Activated naive CD4-positive, alpha-beta T cell treated with anti-CD3 and anti-CD28 coated beads, Interleukin-2, amount 10 ng/mL, durations not matched to agents 7 days and 5 days (primary cell): ENCODE measurements around the gene UBXN6.

ENCODE experiments used
- CTCF ChIA-PET: fragments of 350-600 bp; sonication (Branson Sonifier 250); formaldehyde crosslinking; loops from one replicate; lab custom pipeline; 2021; ENCODE audit warnings: antibody characterized with exemption; lab: Charles Lee
- DNase-seq: peaks from one replicate; pipeline ENCODE4 v3.0.0-alpha.2; 2020
- H3K27ac Mint-ChIP-seq: one replicate; pipeline ENCODE4 v1.8.0; 2021; ENCODE audit warnings: mild to moderate bottlenecking, moderate library complexity, mixed read lengths
- H3K27me3 Mint-ChIP-seq: one replicate; pipeline ENCODE4 v1.8.0; 2021; ENCODE audit warnings: mild to moderate bottlenecking, mixed read lengths
- H3K36me3 Mint-ChIP-seq: one replicate; pipeline ENCODE4 v1.8.0; 2021; ENCODE audit warnings: mixed read lengths
- H3K4me1 Mint-ChIP-seq: one replicate; pipeline ENCODE4 v1.8.0; 2021; ENCODE audit warnings: mixed read lengths
- H3K4me3 Mint-ChIP-seq: one replicate; pipeline ENCODE4 v1.8.0; 2021; ENCODE audit warnings: mild to moderate bottlenecking, moderate library complexity, mixed read lengths
- H3K9me3 Mint-ChIP-seq: one replicate; pipeline ENCODE4 v1.8.0; 2021; ENCODE audit warnings: mixed read lengths

UBXN6 gene

DNA sequence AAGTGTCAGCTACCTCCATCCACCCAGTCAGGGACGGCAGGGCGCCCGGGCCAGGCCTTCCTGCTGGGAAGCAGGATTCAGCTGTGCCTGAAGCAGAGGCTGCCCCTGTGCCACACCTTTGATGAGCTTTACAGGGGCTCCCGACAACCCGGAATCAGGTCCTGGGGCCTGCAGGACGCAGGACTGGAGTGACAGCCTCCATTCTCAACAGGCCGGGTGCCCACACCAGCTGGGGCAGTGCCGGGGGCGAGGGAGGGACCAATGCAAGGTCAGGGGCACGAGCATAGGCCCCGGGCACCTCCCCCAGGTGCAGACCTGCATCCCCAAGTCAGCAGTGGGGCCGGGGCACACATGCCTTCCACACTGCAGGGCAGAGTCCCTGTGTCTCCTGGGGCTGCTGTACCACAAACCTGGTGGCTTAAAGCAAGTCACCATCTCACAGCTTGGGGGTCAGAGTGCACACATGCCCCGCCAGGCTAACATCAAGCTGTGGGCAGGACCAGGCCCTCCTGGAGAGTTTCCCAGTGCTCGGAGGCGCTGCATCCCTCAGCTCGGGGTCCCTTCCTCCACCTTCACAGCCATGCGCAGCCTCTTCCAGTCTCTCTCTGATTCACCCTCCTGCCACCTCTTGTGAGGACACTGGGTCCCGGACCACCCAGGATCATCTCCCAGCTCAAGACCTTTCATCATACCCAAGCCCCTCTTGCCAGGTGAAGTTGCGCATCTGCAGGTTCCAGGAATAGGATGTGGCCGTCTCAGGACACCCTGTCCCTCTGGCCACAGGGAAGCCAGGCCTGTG lies 13.4 kb downstream of the UBXN6 start:
- peaks cover 2% of the 10 kb centered on the region for H3K4me1 Mint-ChIP-seq
- H3K9me3 Mint-ChIP-seq: no peaks in the 10 kb centered on the region
- peaks cover 27% of the 10 kb centered on the region for H3K36me3 Mint-ChIP-seq
- no peaks in the 10 kb centered on the region for H3K27me3 Mint-ChIP-seq
- no peak overlapping the region for H3K4me3 Mint-ChIP-seq
- H3K27ac Mint-ChIP-seq: no peak overlapping the region
- no peak for DNase-seq
- CTCF ChIA-PET: interaction anchor here (0.7 to 1.0 kb wide), 2 partner anchors 30 to 35 kb away, joined by 3 read pairs; no protein-coding TSS in a partner anchor

GRCh38 chr19:4443188-4443587 lies 14.4 kb downstream of the UBXN6 start:
- Mint-ChIP-seq H3K9me3 (no peaks in the 10 kb centered on the region), H3K27ac (no peak overlapping the region), H3K4me3 (no peak overlapping the region), H3K27me3 (no peaks in the 10 kb centered on the region), H3K4me1 (peaks cover 2% of the 10 kb centered on the region), H3K36me3 (peaks cover 23% of the 10 kb centered on the region)
- CTCF ChIA-PET: no interaction called here
- DNase-seq: no peak

DNA sequence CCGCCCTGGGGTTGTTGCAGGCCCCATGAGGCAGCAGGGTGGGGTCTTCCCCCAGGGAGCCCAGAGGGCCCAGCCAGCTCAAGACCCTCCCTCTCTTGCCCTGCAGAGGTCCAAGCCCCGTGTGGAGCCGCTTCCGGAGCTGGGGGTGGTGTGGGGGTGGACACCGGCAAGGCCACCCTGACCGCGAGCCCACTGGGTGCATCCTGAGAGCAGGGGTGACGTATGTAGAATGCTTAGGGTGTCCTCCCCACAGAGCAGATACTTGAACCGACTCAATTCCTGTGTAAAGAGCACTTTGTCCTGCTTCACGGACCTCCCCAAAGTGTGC lies 14.8 kb downstream of the UBXN6 start:
- H3K4me1 Mint-ChIP-seq: peaks cover 2% of the 10 kb centered on the region
- DNase-seq: no peak
- H3K9me3 Mint-ChIP-seq: no peaks in the 10 kb centered on the region
- no peaks in the 10 kb centered on the region for H3K27me3 Mint-ChIP-seq
- CTCF ChIA-PET: no interaction called here
- no peak overlapping the region for H3K4me3 Mint-ChIP-seq
- H3K36me3 Mint-ChIP-seq: peaks cover 26% of the 10 kb centered on the region
- no peak overlapping the region for H3K27ac Mint-ChIP-seq

GRCh38 chr19:4441994-4442818 lies 15.4 kb downstream of the UBXN6 start:
- peaks cover 2% of the 10 kb centered on the region for H3K4me1 Mint-ChIP-seq
- CTCF ChIA-PET: no interaction called here
- peaks cover 27% of the 10 kb centered on the region for H3K36me3 Mint-ChIP-seq
- no peak overlapping the region for H3K4me3 Mint-ChIP-seq
- no peaks in the 10 kb centered on the region for H3K9me3 Mint-ChIP-seq
- no peaks in the 10 kb centered on the region for H3K27me3 Mint-ChIP-seq
- no peak for DNase-seq
- H3K27ac Mint-ChIP-seq: peak overlapping the region; percentile 87

DNA sequence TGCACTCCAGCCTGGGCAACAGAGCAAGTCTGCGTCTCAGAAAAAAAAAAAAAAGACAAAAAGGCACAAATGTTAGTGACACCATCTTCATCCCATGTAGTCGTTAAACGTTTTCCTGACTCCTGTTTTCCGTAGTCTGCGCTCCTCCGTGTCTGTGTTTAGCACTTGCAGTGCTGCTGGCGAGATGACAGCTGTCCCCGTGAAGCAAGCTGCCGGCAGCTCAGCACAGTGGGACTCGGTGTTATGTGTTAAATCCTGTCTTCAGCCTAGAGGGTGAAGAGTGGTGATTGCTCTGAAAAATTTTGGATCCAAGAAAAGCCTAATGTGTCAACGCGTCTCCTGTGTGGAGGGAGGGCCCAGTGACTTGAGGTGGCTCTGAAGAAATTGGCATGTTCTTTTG lies 18.4 kb downstream of the UBXN6 start:
- Mint-ChIP-seq H3K4me1 (peaks cover 2% of the 10 kb centered on the region), H3K27me3 (no peaks in the 10 kb centered on the region), H3K9me3 (no peaks in the 10 kb centered on the region), H3K4me3 (no peak overlapping the region), H3K27ac (peak overlapping the region; percentile 33), H3K36me3 (peaks cover 27% of the 10 kb centered on the region)
- CTCF ChIA-PET: no interaction called here
- no peak for DNase-seq

DNA sequence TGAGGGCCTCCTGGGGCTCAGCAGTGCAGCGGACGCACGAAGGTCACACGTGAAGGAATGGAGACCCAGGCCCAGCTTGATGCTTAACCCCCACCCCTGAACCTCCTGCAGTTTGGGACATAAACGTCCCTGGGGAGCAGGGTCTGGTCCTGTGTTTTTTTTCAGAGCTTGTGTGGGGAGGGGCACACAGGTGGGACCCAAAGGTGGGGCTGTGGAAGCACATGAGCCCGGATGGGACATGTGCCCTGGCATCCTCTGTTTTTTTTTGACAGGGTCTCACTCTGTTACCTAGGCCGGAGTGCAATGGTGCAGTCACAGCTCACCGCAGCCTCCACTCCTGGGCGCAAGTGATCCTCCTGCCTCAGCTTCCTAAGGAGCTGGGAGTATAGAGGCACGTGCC lies 20.5 kb downstream of the UBXN6 start:
- H3K36me3 Mint-ChIP-seq: peaks cover 34% of the 10 kb centered on the region
- H3K9me3 Mint-ChIP-seq: no peaks in the 10 kb centered on the region
- CTCF ChIA-PET: interaction anchor here (1.0 kb wide), 1 partner anchor 8 kb away, joined by 3 read pairs; no protein-coding TSS in a partner anchor
- H3K27me3 Mint-ChIP-seq: no peaks in the 10 kb centered on the region
- peaks cover 2% of the 10 kb centered on the region for H3K4me1 Mint-ChIP-seq
- H3K27ac Mint-ChIP-seq: no peak overlapping the region
- H3K4me3 Mint-ChIP-seq: no peak overlapping the region
- no peak for DNase-seq

DNA sequence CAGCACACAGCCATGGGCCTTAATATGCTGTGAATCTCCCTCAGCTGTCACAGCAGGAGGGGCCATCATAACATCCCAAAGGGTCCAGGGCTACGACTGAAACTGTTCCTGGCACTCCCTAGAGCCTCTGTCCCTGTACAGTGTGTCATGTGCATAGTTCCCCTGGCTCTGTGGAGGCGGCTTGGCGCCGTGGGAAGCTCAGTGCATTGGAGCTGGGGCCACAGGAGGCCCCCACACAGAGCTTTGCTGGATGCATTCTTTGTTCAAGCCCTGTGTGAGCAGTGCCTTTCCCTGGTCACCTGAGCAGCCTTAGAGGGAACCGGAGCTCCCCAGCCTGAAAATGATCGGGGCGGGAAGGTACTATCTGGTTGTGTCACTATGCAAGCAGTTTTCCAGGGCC lies 21.4 kb downstream of the UBXN6 start:
- no peaks in the 10 kb centered on the region for H3K9me3 Mint-ChIP-seq
- H3K36me3 Mint-ChIP-seq: peaks cover 39% of the 10 kb centered on the region
- CTCF ChIA-PET: no interaction called here
- H3K4me3 Mint-ChIP-seq: no peak overlapping the region
- H3K4me1 Mint-ChIP-seq: no peaks in the 10 kb centered on the region
- H3K27ac Mint-ChIP-seq: no peak overlapping the region
- H3K27me3 Mint-ChIP-seq: no peaks in the 10 kb centered on the region
- no peak for DNase-seq

DNA sequence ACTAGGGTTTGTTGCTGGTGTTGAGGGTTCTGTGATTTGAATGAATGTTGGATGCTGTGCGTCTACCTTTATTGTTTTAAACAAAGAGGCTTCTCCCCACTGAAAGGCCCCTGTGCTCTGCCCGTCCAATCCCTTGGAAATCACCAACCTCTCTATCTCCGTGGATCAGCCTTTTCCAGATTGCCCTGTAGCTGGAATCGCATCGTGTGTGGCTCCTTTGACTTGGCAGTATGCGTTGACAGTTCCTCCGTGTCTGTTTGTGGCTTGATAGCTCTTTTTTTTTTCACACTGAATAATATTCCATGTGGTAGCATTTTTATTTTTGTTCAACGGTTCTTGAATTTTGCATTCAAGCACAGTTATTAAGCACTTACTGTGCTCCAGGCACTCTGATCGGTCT lies 23.2 kb downstream of the UBXN6 start:
- Mint-ChIP-seq H3K4me3 (no peak overlapping the region), H3K27me3 (no peaks in the 10 kb centered on the region), H3K9me3 (no peaks in the 10 kb centered on the region), H3K36me3 (peaks cover 45% of the 10 kb centered on the region), H3K27ac (no peak overlapping the region), H3K4me1 (no peaks in the 10 kb centered on the region)
- DNase-seq: no peak
- CTCF ChIA-PET: no interaction called here

DNA sequence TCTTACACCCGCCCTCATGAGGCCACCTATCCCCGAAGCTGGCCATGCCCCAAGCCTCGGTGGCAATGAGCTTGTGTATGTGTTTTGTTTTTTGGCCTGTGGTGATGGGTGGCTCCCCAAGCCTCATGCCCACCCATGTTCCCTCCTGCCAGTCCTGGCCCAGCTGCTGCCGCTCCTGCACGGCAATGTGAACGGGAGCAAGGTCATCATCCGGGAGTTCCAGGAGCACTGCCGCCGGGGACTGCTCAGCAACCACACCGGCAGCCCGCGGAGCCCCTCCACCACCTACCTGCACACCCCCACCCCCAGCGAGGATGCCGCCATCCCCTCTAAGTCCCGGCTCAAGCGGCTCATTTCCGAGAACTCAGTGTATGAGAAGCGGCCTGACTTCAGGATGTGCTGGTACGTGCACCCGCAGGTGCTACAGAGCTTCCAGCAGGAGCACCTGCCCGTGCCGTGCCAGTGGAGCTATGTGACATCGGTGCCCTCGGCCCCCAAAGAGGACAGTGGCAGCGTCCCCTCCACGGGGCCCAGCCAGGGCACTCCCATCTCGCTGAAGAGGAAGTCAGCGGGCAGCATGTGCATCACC lies 24.6 kb downstream of the UBXN6 start:
- Mint-ChIP-seq H3K27me3 (no peaks in the 10 kb centered on the region), H3K27ac (no peak overlapping the region), H3K36me3 (peaks cover 48% of the 10 kb centered on the region), H3K9me3 (no peaks in the 10 kb centered on the region), H3K4me1 (no peaks in the 10 kb centered on the region), H3K4me3 (no peak overlapping the region)
- CTCF ChIA-PET: no interaction called here
- no peak for DNase-seq

- H3K9me3 Mint-ChIP-seq: no peaks in the 10 kb centered on the region
- DNase-seq: no peak
- H3K4me1 Mint-ChIP-seq: no peaks in the 10 kb centered on the region
- H3K4me3 Mint-ChIP-seq: no peak overlapping the region
- CTCF ChIA-PET: no interaction called here
- no peaks in the 10 kb centered on the region for H3K27me3 Mint-ChIP-seq
- peaks cover 45% of the 10 kb centered on the region for H3K36me3 Mint-ChIP-seq
- H3K27ac Mint-ChIP-seq: peak overlapping the region; percentile 42
Observed at GRCh38 chr19:4431808-4432674, 25.6 kb downstream of the UBXN6 start.

- Mint-ChIP-seq H3K27me3 (no peaks in the 10 kb centered on the region), H3K4me1 (no peaks in the 10 kb centered on the region), H3K9me3 (no peaks in the 10 kb centered on the region), H3K27ac (no peak overlapping the region), H3K36me3 (peaks cover 45% of the 10 kb centered on the region), H3K4me3 (no peak overlapping the region)
- CTCF ChIA-PET: no interaction called here
- DNase-seq: no peak
Observed at GRCh38 chr19:4431296-4431695, 26.3 kb downstream of the UBXN6 start.

GRCh38 chr19:4430760-4431159 lies 26.8 kb downstream of the UBXN6 start:
- Mint-ChIP-seq H3K9me3 (no peaks in the 10 kb centered on the region), H3K4me3 (no peak overlapping the region), H3K27me3 (no peaks in the 10 kb centered on the region), H3K4me1 (no peaks in the 10 kb centered on the region), H3K27ac (no peak overlapping the region), H3K36me3 (peaks cover 47% of the 10 kb centered on the region)
- DNase-seq: no peak
- CTCF ChIA-PET: no interaction called here

- Mint-ChIP-seq H3K27me3 (no peaks in the 10 kb centered on the region), H3K4me1 (no peaks in the 10 kb centered on the region), H3K9me3 (no peaks in the 10 kb centered on the region), H3K36me3 (peaks cover 51% of the 10 kb centered on the region), H3K4me3 (no peak overlapping the region), H3K27ac (no peak overlapping the region)
- CTCF ChIA-PET: no interaction called here
- no peak for DNase-seq
Observed at GRCh38 chr19:4429771-4430171, 27.8 kb downstream of the UBXN6 start.

- CTCF ChIA-PET: interaction anchor here (1.0 kb wide), 1 partner anchor 8 kb away, joined by 3 read pairs; no protein-coding TSS in a partner anchor
- Mint-ChIP-seq H3K9me3 (no peaks in the 10 kb centered on the region), H3K4me3 (no peak overlapping the region), H3K27ac (no peak overlapping the region), H3K36me3 (peaks cover 46% of the 10 kb centered on the region), H3K27me3 (no peaks in the 10 kb centered on the region), H3K4me1 (no peaks in the 10 kb centered on the region)
- DNase-seq: no peak
Observed at GRCh38 chr19:4429256-4429655, 28.3 kb downstream of the UBXN6 start.
